ENCODE measurements around the gene MEIKIN.

The MEIKIN gene, protein sequence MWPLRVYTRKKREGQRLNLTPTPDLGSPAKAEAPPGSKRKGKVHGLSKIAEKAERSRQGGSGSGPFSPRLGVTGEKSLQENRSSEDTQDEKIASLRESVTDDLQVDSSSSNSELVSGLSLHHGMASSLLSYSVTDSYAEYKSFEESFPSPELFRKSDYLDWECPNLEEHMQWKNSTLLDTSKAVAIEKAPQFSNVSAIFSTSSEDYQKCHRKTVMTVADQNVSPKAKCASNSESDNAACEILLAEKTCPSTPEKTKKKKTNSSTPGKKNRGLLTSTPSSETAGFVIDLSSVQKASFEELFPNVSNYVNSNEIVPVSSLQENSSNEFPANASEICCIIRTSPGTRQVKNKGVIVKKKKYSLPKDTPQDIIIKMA

DNA sequence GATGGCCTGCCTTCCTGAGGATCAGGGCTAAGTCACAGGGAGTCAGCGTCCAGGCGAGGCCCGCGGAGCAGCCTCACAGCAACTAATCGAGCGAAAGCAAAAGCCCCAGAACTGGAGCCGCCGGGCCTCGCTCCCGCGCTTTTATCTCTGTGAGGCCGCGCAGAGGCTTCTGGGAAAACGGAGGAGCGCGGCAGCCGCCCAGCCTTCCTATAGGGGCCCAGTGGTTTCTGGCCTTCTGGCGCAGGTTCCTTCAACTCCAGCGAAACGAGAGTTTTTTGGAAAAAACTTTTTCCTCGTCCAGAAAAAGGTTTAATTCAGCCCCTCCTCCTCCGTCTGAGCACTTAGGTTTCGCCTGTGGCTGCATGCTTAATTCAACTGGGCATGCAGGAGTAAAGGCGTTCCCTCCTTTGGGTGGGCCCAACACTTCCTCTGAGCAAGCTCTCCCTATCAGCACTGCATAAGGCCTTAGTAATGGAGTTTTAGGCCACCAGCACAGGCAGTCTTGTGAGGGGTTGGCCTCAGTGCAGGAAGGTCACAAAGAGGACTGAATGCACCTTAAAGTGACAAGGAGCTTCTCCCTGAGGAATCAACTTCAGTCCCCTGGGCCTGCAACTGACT is at the start of gene MEIKIN:
TSS of gene MEIKIN (minus strand) at position 113 of the 618 bp plus-strand sequence. CDS start 158 bp downstream, outside the sequence.
- no peaks in the 10 kb centered on the region for H3K36me3 ChIP-seq (ENCODE audit: control insufficient read depth, low read depth, low read length)
- H3K27ac ChIP-seq (ENCODE audit: low read length) = no peak within 1 kb of the TSS
- H3K4me3 ChIP-seq (ENCODE audit: low read length) = no peak within 1 kb of the TSS
- no peaks in the 10 kb centered on the region for H3K9me3 ChIP-seq (ENCODE audit: control insufficient read depth, low read depth, low read length)
- H3K4me1 ChIP-seq (ENCODE audit: control insufficient read depth, low read depth, low read length) = no peaks in the 10 kb centered on the region
- H3K27me3 ChIP-seq (ENCODE audit: control insufficient read depth, insufficient read depth, low read length) = no peaks in the 10 kb centered on the region
- no peak within 1 kb of the TSS for H3K9ac ChIP-seq (ENCODE audit: low read length)

DNA sequence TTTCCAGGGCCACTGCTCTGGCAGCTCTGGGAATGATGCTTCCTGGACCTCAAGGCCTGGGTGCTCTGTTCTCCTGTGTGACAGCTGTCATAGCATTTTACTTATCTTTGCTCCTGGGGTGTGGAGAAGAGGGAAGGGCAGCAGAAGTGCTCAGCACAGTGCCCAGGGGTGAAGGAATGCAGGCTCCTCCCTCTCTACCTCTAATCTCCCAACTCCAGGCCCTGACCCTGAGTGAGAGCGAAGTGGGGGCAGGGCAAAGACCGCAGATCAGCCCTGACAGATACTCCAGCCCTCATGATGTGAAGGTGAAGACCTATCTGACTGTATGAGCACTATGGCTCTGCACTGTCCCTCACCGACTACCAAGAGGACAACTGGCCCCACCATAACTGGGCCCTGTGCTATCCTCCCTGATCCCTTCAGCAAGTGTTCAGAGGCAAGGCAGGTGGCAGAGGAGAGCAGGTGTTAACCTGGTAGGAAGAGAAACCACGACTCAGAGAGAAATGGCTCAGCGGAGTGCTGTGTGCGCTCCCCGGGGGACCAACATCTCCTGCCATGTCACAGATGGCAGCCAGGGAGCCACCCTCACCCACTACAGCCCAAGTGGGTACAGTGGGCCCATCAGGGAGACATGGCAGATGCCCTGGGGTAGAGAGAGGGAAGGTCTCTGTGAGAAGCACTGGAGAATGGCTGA is 49.2 kb upstream of the MEIKIN start:
- no peaks in the 10 kb centered on the region for H3K27me3 ChIP-seq (ENCODE audit: control insufficient read depth, insufficient read depth, low read length)
- H3K4me1 ChIP-seq (ENCODE audit: control insufficient read depth, low read depth, low read length) = peaks cover 14% of the 10 kb centered on the region
- H3K4me3 ChIP-seq (ENCODE audit: low read length) = no peak overlapping the region
- no peaks in the 10 kb centered on the region for H3K36me3 ChIP-seq (ENCODE audit: control insufficient read depth, low read depth, low read length)
- no peaks in the 10 kb centered on the region for H3K9me3 ChIP-seq (ENCODE audit: control insufficient read depth, low read depth, low read length)
- H3K9ac ChIP-seq (ENCODE audit: low read length) = no peak overlapping the region
- H3K27ac ChIP-seq (ENCODE audit: low read length) = no peak overlapping the region

DNA sequence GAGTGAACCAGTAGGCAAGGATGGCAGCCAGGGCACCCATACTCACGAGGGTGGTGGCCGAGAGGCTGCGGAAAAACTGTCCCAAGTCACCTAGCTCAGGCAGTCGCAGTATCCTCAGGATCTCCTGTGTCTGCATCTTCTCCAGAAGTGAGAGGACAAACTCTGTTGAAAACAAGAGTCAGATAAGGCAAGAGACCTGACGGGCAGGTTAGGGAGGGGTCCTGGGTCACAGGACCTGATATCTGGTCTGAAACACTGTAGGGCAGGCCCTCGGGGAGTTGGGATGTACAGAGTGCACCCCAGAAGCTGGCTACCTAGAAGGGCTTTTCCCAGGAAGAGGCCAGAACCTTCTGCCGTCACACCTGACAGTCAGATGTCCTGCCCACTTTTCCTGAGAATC is 48.6 kb upstream of the MEIKIN start:
- Histone ChIP-seq H3K27ac (ENCODE audit: low read length) (no peak overlapping the region), H3K9ac (ENCODE audit: low read length) (no peak overlapping the region), H3K36me3 (ENCODE audit: control insufficient read depth, low read depth, low read length) (no peaks in the 10 kb centered on the region), H3K9me3 (ENCODE audit: control insufficient read depth, low read depth, low read length) (no peaks in the 10 kb centered on the region), H3K4me1 (ENCODE audit: control insufficient read depth, low read depth, low read length) (peaks cover 8% of the 10 kb centered on the region), H3K27me3 (ENCODE audit: control insufficient read depth, insufficient read depth, low read length) (no peaks in the 10 kb centered on the region), H3K4me3 (ENCODE audit: low read length) (no peak overlapping the region)

DNA sequence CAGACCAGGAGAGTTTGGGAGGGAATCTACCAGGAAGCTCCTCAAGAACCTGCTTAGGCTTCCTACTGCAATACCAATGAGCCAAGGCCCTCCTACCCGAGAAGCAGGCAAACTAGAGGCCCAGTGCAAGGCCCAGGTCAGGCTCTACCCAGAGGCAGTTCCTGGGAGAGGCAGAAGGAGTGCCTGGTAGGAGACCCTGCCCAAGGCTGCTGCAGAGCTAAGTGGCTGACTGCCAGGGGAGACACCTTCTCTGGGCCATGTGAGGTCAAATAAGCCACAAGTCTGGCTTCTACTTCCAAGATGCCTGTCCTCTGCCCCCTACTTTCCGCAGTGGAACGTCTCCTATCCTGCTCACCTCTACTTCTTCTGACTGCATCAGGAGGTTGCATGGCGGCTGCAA is 48.2 kb upstream of the MEIKIN start:
- H3K9ac ChIP-seq (ENCODE audit: low read length) = no peak overlapping the region
- peaks cover 8% of the 10 kb centered on the region for H3K4me1 ChIP-seq (ENCODE audit: control insufficient read depth, low read depth, low read length)
- no peak overlapping the region for H3K27ac ChIP-seq (ENCODE audit: low read length)
- no peaks in the 10 kb centered on the region for H3K9me3 ChIP-seq (ENCODE audit: control insufficient read depth, low read depth, low read length)
- H3K4me3 ChIP-seq (ENCODE audit: low read length) = no peak overlapping the region
- no peaks in the 10 kb centered on the region for H3K36me3 ChIP-seq (ENCODE audit: control insufficient read depth, low read depth, low read length)
- H3K27me3 ChIP-seq (ENCODE audit: control insufficient read depth, insufficient read depth, low read length) = no peaks in the 10 kb centered on the region

DNA sequence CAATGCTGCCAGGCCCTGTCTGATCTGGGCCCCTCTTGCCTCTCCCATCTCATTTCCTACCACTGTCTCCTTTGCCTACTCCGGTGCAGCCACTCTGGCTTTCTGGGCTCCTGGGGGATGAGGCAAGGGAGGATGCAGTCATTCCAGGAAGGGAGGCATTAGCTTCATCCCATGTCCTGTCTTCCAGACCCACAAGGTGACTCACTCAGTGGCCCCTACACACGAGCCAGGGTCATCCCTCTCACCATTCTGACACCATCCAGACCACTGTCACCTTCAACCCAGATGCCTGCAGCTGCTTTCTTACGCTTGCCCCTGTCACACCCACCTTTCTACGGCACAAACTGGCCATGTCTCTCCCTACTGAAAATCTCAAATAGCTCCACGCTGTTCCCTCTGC is 46.9 kb upstream of the MEIKIN start:
- H3K4me3 ChIP-seq (ENCODE audit: low read length) = no peak overlapping the region
- H3K9ac ChIP-seq (ENCODE audit: low read length) = no peak overlapping the region
- H3K9me3 ChIP-seq (ENCODE audit: control insufficient read depth, low read depth, low read length) = no peaks in the 10 kb centered on the region
- H3K27me3 ChIP-seq (ENCODE audit: control insufficient read depth, insufficient read depth, low read length) = no peaks in the 10 kb centered on the region
- no peak overlapping the region for H3K27ac ChIP-seq (ENCODE audit: low read length)
- no peaks in the 10 kb centered on the region for H3K36me3 ChIP-seq (ENCODE audit: control insufficient read depth, low read depth, low read length)
- H3K4me1 ChIP-seq (ENCODE audit: control insufficient read depth, low read depth, low read length) = peaks cover 8% of the 10 kb centered on the region

DNA sequence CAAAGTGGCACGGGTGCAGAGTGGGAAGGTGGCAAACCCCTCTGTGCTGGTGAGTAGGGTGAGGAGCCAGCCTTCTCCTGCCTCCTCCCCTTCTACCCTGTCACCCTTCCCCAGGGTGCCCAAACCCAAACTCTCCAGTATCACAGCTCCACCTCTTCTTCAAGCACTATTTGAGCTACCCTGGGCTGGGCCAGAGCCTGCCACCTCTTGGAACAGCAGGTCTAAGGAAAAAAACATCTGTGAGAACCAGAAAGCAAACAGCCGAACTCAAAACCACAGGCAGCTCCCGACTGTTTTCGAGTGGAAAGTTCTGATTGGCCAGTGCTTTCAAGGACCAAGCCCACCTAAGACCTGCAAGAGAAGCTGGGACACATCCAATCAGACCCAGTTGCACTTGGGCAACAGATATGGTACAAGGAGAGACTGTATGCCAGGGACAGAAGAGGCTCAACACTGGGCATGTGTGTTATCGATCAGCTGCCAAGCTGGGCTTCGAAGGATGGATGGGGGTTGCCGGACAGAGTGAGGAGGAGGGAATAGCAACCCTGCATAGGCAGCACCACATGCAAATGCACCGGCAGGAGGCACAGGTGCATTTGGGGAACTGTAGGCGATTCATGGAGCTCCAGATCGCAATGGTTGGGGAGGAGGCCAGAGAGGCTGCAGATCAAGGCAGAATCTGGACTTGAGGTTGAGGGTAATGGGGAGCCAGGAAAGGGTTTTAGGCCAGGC is 46.3 kb upstream of the MEIKIN start:
- Histone ChIP-seq H3K4me1 (ENCODE audit: control insufficient read depth, low read depth, low read length) (peaks cover 8% of the 10 kb centered on the region), H3K27me3 (ENCODE audit: control insufficient read depth, insufficient read depth, low read length) (no peaks in the 10 kb centered on the region), H3K36me3 (ENCODE audit: control insufficient read depth, low read depth, low read length) (no peaks in the 10 kb centered on the region), H3K4me3 (ENCODE audit: low read length) (no peak overlapping the region), H3K9me3 (ENCODE audit: control insufficient read depth, low read depth, low read length) (no peaks in the 10 kb centered on the region), H3K9ac (ENCODE audit: low read length) (no peak overlapping the region), H3K27ac (ENCODE audit: low read length) (no peak overlapping the region)

DNA sequence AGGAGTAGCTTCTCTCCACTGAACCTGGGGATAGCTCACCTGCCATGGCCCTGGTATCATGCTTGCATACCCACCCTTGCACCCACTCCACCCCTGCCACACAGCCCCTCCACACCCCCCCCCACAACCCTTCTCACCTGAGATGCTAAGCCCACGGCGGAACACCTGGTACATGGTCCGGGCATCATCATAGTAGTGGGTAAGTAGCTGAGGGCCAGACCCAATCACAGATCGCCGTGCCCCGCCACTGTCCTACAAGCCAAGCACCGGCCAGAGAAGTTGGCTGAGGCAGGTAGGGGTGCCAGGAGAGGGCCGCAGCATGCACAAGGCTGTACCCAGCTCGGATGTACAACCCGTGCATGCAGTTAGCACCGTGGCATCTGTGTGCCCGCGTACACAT is 45.3 kb upstream of the MEIKIN start:
- H3K4me3 ChIP-seq (ENCODE audit: low read length) = no peak overlapping the region
- no peak overlapping the region for H3K27ac ChIP-seq (ENCODE audit: low read length)
- H3K27me3 ChIP-seq (ENCODE audit: control insufficient read depth, insufficient read depth, low read length) = no peaks in the 10 kb centered on the region
- no peaks in the 10 kb centered on the region for H3K36me3 ChIP-seq (ENCODE audit: control insufficient read depth, low read depth, low read length)
- H3K9ac ChIP-seq (ENCODE audit: low read length) = no peak overlapping the region
- no peaks in the 10 kb centered on the region for H3K9me3 ChIP-seq (ENCODE audit: control insufficient read depth, low read depth, low read length)
- peaks cover 8% of the 10 kb centered on the region for H3K4me1 ChIP-seq (ENCODE audit: control insufficient read depth, low read depth, low read length)

DNA sequence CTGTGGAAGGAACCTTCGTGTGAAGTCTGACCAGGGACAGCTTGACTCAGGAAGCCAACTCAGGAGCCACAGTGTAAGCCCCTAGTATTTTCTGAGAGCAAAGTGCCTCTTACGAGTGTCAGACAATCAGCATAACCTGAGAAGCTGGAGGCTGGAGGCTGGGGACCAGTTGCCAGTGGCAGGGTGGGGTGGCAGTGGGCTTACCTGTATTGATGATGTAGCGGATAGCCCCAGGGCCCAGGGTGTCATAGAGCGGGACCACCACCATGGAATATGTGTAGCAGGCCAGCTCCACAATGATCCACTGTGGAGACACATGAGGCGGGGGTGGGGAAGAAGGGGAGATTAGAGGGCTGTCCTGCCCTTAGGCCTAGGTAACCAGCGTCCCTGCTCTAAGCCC is 43.1 kb upstream of the MEIKIN start:
- no peak overlapping the region for H3K27ac ChIP-seq (ENCODE audit: low read length)
- no peaks in the 10 kb centered on the region for H3K27me3 ChIP-seq (ENCODE audit: control insufficient read depth, insufficient read depth, low read length)
- H3K9me3 ChIP-seq (ENCODE audit: control insufficient read depth, low read depth, low read length) = no peaks in the 10 kb centered on the region
- no peak overlapping the region for H3K4me3 ChIP-seq (ENCODE audit: low read length)
- no peak overlapping the region for H3K9ac ChIP-seq (ENCODE audit: low read length)
- no peaks in the 10 kb centered on the region for H3K4me1 ChIP-seq (ENCODE audit: control insufficient read depth, low read depth, low read length)
- no peaks in the 10 kb centered on the region for H3K36me3 ChIP-seq (ENCODE audit: control insufficient read depth, low read depth, low read length)

DNA sequence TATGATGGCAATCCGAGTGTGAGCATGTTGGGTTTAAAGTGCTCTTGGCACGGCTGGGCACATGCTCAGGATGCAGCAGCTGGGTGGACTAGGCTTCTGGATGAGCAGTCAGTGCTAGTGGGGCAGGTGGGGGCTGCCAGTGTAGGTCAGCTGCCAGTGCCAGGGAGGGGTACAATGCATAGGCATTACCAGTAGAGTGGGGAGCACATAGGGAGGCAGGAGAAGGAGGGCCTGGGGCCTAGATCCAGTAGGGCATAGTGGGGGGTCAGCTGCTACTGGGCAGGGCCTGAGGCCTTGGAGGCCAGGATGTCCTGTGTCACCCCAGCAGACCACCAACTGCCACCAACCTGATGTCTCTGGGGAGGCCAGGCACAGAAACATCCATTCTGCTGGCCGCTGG is 41.8 kb upstream of the MEIKIN start:
- Histone ChIP-seq H3K9ac (ENCODE audit: low read length) (no peak overlapping the region), H3K27me3 (ENCODE audit: control insufficient read depth, insufficient read depth, low read length) (no peaks in the 10 kb centered on the region), H3K27ac (ENCODE audit: low read length) (no peak overlapping the region), H3K4me3 (ENCODE audit: low read length) (no peak overlapping the region), H3K9me3 (ENCODE audit: control insufficient read depth, low read depth, low read length) (no peaks in the 10 kb centered on the region), H3K4me1 (ENCODE audit: control insufficient read depth, low read depth, low read length) (no peaks in the 10 kb centered on the region), H3K36me3 (ENCODE audit: control insufficient read depth, low read depth, low read length) (no peaks in the 10 kb centered on the region)

DNA sequence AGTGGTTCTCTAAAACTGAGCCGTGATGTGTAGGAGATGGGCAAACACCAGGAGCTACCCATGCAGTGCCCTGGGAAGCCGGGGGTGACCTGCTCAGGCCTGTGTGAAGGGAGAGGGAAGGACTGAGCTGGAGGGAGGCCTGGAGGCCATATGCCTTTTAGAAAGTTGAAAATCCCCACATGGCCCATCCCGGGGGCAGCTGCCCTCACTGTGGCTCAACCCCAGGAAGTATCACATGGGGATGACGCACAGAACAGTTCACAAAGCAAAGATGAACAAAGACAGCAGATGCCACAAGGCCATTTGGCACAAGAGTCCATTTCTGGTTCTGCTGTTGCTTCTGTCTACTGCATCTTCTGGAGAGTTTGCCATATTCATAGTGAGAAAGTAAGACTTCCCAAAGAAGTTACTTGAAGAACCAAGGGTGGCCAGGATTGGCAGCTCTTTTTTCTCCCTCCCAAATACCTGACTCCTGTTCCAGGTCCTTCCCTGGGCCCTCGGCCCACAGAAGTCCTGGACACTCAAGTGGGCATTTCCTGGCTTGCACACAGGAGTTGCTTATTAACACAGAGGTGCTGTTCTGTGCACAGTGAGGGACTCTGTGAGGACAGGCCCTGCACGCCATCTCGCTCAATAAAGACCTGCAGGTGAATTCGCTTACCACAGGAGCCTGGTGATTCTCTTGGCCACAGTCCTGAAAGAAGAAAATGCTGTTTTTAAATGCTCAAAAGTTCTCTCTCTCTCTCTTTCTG is 40.9 kb upstream of the MEIKIN start:
- no peak overlapping the region for H3K9ac ChIP-seq (ENCODE audit: low read length)
- no peaks in the 10 kb centered on the region for H3K4me1 ChIP-seq (ENCODE audit: control insufficient read depth, low read depth, low read length)
- H3K9me3 ChIP-seq (ENCODE audit: control insufficient read depth, low read depth, low read length) = no peaks in the 10 kb centered on the region
- H3K27me3 ChIP-seq (ENCODE audit: control insufficient read depth, insufficient read depth, low read length) = no peaks in the 10 kb centered on the region
- no peaks in the 10 kb centered on the region for H3K36me3 ChIP-seq (ENCODE audit: control insufficient read depth, low read depth, low read length)
- no peak overlapping the region for H3K27ac ChIP-seq (ENCODE audit: low read length)
- H3K4me3 ChIP-seq (ENCODE audit: low read length) = no peak overlapping the region

Measured in iPS-18a (cell line).